K562 (cell line): ENCODE results near the gene ZCCHC14. TPM values are rescaled to one million over a fixed set of nuclear protein-coding genes. Genes with fewer than 3 reads are reported as not detected.

Experiments
- CBFB ChIP-seq: sonication (generic); formaldehyde crosslinking; IDR thresholded peaks from 2 replicates; pipeline ENCODE4 v1.4.0; 2020; ENCODE audit warnings: mild to moderate bottlenecking, missing genetic modification reagents
- DPF2 ChIP-seq: fragments of 450-650 bp; IDR thresholded peaks from 2 replicates; pipeline ENCODE4 v1.6.1; 2016
- GABPB2 ChIP-seq: fragments of 250-450 bp; sonication (Bioruptor Pico); conservative IDR thresholded peaks from 2 replicates; pipeline ENCODE4 v1.5.1; 2021; ENCODE audit warnings: mild to moderate bottlenecking
- HDAC3 ChIP-seq: fragments of 450-650 bp; IDR thresholded peaks from 2 replicates; pipeline ENCODE4 v1.6.1; 2018; ENCODE audit warnings: borderline replicate concordance, mild to moderate bottlenecking, moderate library complexity; ENCODE audit not compliant: partially characterized antibody
- HEY1 ChIP-seq: fragments of 250-450 bp; sonication (Bioruptor Pico); IDR thresholded peaks from 2 replicates; pipeline ENCODE4 v1.5.0; 2020; ENCODE audit warnings: mild to moderate bottlenecking, moderate library complexity, borderline replicate concordance
- HNRNPK ChIP-seq: fragments of 200-400 bp; formaldehyde crosslinking; IDR thresholded peaks from one replicate; pipeline ENCODE4 v1.6.1; 2018; ENCODE audit warnings: mild to moderate bottlenecking, low read depth, low read length; ENCODE audit not compliant: poor library complexity, severe bottlenecking
- HNRNPL ChIP-seq: fragments of 200-400 bp; formaldehyde crosslinking; IDR thresholded peaks from 2 replicates; pipeline ENCODE4 v1.6.1; 2017; ENCODE audit warnings: low read depth, mild to moderate bottlenecking, low read length
- JUNB ChIP-seq: fragments of 450-650 bp; formaldehyde crosslinking; conservative IDR thresholded peaks from 2 replicates; pipeline ENCODE4 v1.4.0; 2020; ENCODE audit warnings: mild to moderate bottlenecking
- KDM5B ChIP-seq: fragments of 200-600 bp; sonication (generic); IDR thresholded peaks from 2 replicates; pipeline ENCODE4 v1.6.1; 2012; ENCODE audit warnings: low read depth, mild to moderate bottlenecking, moderate library complexity, low read length, control low read depth, inconsistent platforms; ENCODE audit not compliant: insufficient replicate concordance
- MTA1 ChIP-seq: fragments of 450-650 bp; IDR thresholded peaks from 2 replicates; pipeline ENCODE4 v1.6.1; 2017; ENCODE audit warnings: borderline replicate concordance
- NUFIP1 ChIP-seq: fragments of 450-650 bp; IDR thresholded peaks from 2 replicates; pipeline ENCODE4 v1.6.1; 2018; ENCODE audit not compliant: partially characterized antibody
- PCBP2 ChIP-seq: fragments of 200-400 bp; formaldehyde crosslinking; IDR thresholded peaks from 2 replicates; pipeline ENCODE4 v1.6.1; 2018; ENCODE audit warnings: low read length, low read depth, mild to moderate bottlenecking, moderate library complexity; ENCODE audit not compliant: poor library complexity, severe bottlenecking
- POLR2H ChIP-seq: IDR thresholded peaks from 2 replicates; pipeline ENCODE4 v1.6.1; 2016; ENCODE audit warnings: missing genetic modification characterization, low read depth, mild to moderate bottlenecking, control low read depth, missing compliant biosample characterization, moderate library complexity
- SMARCC2 ChIP-seq: fragments of 450-650 bp; IDR thresholded peaks from 2 replicates; pipeline ENCODE4 v1.6.1; 2017; ENCODE audit warnings: antibody characterized with exemption, moderate library complexity, mild to moderate bottlenecking, low read depth
- SPI1 ChIP-seq: IDR thresholded peaks from 2 replicates; pipeline ENCODE4 v1.6.1; 2011; ENCODE audit warnings: low read depth, low read length, control low read depth, borderline replicate concordance
- SRSF3 ChIP-seq: fragments of 200-400 bp; formaldehyde crosslinking; IDR thresholded peaks from 2 replicates; pipeline ENCODE4 v1.6.1; 2016; ENCODE audit warnings: mild to moderate bottlenecking, low read length, moderate library complexity; ENCODE audit not compliant: insufficient read depth
- ZNF133 ChIP-seq: fragments of 250-450 bp; sonication (Bioruptor Pico); IDR thresholded peaks from 2 replicates; pipeline ENCODE4 v1.4.0; 2020; ENCODE audit warnings: mild to moderate bottlenecking
- ZNF143 ChIP-seq: sonication (generic); formaldehyde crosslinking; IDR thresholded peaks from 2 replicates; pipeline ENCODE4 v1.9.0; 2022; ENCODE audit warnings: mild to moderate bottlenecking, missing genetic modification reagents
- ZNF431 ChIP-seq: sonication (generic); formaldehyde crosslinking; IDR thresholded peaks from 2 replicates; pipeline ENCODE4 v1.8.0; 2022; ENCODE audit warnings: mild to moderate bottlenecking, missing genetic modification reagents
- ZNF75A ChIP-seq: fragments of 450-650 bp; formaldehyde crosslinking; IDR thresholded peaks from 2 replicates; pipeline ENCODE4 v1.4.0; 2020; ENCODE audit warnings: mild to moderate bottlenecking
- polyA plus RNA-seq, 8 experiments: library from polyadenylated mRNA; depleted of rRNA in 4 of 8; stranded (reverse) in 5 of 8; unstranded in 3 of 8; fragments of >200 nt; fragmentation: Nextera tagmentation in 2 of 8; fragmentation: Illumina TruSeq in 1 of 8; extraction: Ambion mirVana in 2 of 8; extraction: Trizol in 1 of 8; gene quantifications; 2 replicates each; pipeline versions ENCODE4 v1.2.1 to v1.2.3, GENCODE V29; 2011 to 2014; ENCODE audit warnings: inconsistent platforms in 1 of 8, missing spikeins in 1 of 8
- total RNA-seq, 7 experiments: library from RNA; depleted of rRNA in 6 of 7; stranded (reverse); fragments of >200 nt in 6 of 7; fragmentation: Illumina TruSeq in 2 of 7; extraction: Trizol in 2 of 7; gene quantifications; 2 replicates each; pipeline versions ENCODE4 v1.2.1 to v1.2.3, GENCODE V29; 2011 to 2021; ENCODE audit warnings: low replicate concordance in 1 of 7
- TF ChIP-seq, protein P1 (sequence below): fragments of 450-650 bp; formaldehyde crosslinking; IDR thresholded peaks from 2 replicates; pipeline ENCODE4 v1.4.0; 2020; ENCODE audit warnings: mild to moderate bottlenecking, moderate library complexity
- TF ChIP-seq, protein P2 (sequence below): fragments of 450-650 bp; IDR thresholded peaks from 2 replicates; pipeline ENCODE4 v1.6.1; 2016; ENCODE audit warnings: borderline replicate concordance
- TF ChIP-seq, protein P3 (sequence below): fragments of 250-450 bp; sonication (Bioruptor Pico); IDR thresholded peaks from 2 replicates; pipeline ENCODE4 v1.5.0; 2020; ENCODE audit warnings: mild to moderate bottlenecking, borderline replicate concordance

The ZCCHC14 gene
- total and polyA plus RNA-seq, 9 of the 15 experiments (the other 6 are each of a cell fraction or from before 2014, with no cell fraction given), result 1.5 to 12.4 (median 2.9) TPM

DNA sequence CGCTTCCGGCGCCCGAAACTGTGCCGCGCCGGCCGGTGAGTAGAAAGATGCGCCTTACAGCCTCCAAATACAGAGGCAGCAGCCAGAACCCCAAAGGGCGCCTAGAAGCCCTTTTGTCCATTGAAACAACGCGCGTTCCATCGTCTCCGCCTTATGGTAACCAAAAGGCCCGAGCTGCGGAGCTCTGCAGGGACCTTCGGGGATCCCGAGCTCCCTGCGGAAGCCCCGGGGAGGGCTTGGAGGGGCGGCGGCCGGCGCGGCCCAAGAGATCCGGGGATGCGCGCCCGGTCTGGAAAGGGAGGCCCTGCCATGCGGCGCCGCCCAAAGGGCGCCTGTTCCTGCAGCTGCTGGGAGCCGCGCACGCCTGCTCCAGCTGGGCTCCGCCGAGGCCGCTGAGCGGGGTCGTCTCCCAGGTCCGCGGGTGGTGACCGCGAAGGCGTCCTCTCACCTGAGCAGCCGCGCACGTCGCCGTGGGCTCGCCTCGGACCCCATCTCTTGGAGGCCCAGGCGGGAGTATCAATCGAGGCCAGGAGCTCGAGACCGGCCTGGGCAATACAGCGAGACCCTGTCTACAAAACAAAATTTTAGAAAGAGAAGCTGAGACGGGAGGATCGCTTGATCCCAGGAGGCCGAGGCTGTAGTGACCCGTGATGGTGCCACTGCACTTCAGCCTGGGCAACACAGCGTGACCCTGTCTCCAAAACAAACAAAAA lies 108.5 kb downstream of the ZCCHC14 start (continued):
- no peak for TF ChIP-seq PCBP2
- 0 out of 2 replicates have a peak, but pooled peaks have one; percentile 18 for TF ChIP-seq ZNF143
- TF ChIP-seq SPI1, result no peak
- TF ChIP-seq DPF2, result no peak
- TF ChIP-seq CBFB (CRISPR knock-in tag), result no peak
- no peak for TF ChIP-seq NUFIP1
- no peak; the same call in 1 of the 2 replicates for TF ChIP-seq POLR2H (tag)
- no peak for TF ChIP-seq ZNF133 (CRISPR knock-in tag)
- peak; percentile 24; the same call in 1 of the 2 replicates for TF ChIP-seq MTA1
- no peak for TF ChIP-seq HNRNPK
- TF ChIP-seq SMARCC2, result no peak
- no peak for TF ChIP-seq SRSF3
- TF ChIP-seq GABPB2 (CRISPR knock-in tag), result no peak
- TF ChIP-seq HEY1 (CRISPR knock-in tag), result no peak
- TF ChIP-seq ZNF75A, result no peak
- no peak for TF ChIP-seq KDM5B
- TF ChIP-seq, protein P1, sequence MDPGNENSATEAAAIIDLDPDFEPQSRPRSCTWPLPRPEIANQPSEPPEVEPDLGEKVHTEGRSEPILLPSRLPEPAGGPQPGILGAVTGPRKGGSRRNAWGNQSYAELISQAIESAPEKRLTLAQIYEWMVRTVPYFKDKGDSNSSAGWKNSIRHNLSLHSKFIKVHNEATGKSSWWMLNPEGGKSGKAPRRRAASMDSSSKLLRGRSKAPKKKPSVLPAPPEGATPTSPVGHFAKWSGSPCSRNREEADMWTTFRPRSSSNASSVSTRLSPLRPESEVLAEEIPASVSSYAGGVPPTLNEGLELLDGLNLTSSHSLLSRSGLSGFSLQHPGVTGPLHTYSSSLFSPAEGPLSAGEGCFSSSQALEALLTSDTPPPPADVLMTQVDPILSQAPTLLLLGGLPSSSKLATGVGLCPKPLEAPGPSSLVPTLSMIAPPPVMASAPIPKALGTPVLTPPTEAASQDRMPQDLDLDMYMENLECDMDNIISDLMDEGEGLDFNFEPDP (CRISPR knock-in tag), result no peak
- TF ChIP-seq, protein P2, sequence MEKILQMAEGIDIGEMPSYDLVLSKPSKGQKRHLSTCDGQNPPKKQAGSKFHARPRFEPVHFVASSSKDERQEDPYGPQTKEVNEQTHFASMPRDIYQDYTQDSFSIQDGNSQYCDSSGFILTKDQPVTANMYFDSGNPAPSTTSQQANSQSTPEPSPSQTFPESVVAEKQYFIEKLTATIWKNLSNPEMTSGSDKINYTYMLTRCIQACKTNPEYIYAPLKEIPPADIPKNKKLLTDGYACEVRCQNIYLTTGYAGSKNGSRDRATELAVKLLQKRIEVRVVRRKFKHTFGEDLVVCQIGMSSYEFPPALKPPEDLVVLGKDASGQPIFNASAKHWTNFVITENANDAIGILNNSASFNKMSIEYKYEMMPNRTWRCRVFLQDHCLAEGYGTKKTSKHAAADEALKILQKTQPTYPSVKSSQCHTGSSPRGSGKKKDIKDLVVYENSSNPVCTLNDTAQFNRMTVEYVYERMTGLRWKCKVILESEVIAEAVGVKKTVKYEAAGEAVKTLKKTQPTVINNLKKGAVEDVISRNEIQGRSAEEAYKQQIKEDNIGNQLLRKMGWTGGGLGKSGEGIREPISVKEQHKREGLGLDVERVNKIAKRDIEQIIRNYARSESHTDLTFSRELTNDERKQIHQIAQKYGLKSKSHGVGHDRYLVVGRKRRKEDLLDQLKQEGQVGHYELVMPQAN, result no peak; the same call in 1 of the 2 replicates
- TF ChIP-seq HNRNPL, result no peak
- no peak for TF ChIP-seq JUNB (CRISPR knock-in tag)
- TF ChIP-seq ZNF431, result no peak; the same call in 1 of the 2 replicates
- TF ChIP-seq, protein P3, sequence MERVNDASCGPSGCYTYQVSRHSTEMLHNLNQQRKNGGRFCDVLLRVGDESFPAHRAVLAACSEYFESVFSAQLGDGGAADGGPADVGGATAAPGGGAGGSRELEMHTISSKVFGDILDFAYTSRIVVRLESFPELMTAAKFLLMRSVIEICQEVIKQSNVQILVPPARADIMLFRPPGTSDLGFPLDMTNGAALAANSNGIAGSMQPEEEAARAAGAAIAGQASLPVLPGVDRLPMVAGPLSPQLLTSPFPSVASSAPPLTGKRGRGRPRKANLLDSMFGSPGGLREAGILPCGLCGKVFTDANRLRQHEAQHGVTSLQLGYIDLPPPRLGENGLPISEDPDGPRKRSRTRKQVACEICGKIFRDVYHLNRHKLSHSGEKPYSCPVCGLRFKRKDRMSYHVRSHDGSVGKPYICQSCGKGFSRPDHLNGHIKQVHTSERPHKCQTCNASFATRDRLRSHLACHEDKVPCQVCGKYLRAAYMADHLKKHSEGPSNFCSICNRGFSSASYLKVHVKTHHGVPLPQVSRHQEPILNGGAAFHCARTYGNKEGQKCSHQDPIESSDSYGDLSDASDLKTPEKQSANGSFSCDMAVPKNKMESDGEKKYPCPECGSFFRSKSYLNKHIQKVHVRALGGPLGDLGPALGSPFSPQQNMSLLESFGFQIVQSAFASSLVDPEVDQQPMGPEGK (CRISPR knock-in tag), result no peak
- TF ChIP-seq HDAC3, result no peak
